ENCODE measurements around the gene UQCRQ. TPM values are rescaled to one million over a fixed set of nuclear protein-coding genes. Genes with fewer than 3 reads are reported as not detected.
A peak's percentile ranks its signal among the peaks of the same experiment; 100 is the strongest.

UQCRQ gene
- total and polyA plus RNA-seq, 7 experiments from 2014 or later: 101 to 584 (median 115) TPM

GRCh38 chr5:132821791-132822190, 44.7 kb upstream of the UQCRQ start:
- peaks cover 3 to 20% of the 10 kb centered on the region in 2 donors for H3K27me3 ChIP-seq (ENCODE audit: control insufficient read depth in 2 of 2, insufficient read depth in 2 of 2, low read length in 2 of 2)
- Mint-ChIP-seq H3K27me3 (peaks cover 21 to 52% (median 32%) of the 10 kb centered on the region in 5 donors), H3K36me3 (no peaks in the 10 kb centered on the region), H3K9me3 (no peaks in the 10 kb centered on the region), H3K4me3 (no peak overlapping the region), H3K27ac (no peak overlapping the region), H3K4me1 (peaks cover 6 to 18% (median 12%) of the 10 kb centered on the region in 7 donors)
- H3K27ac ChIP-seq (ENCODE audit: low read depth, low read length): no peak overlapping the region
- DNase-seq (no peak), ATAC-seq (no peak)
- intact Hi-C loops (cut with micrococcal nuclease): loop anchor here in 1 of 2 donors (2.0 kb wide), 1 partner anchor 231 kb away; no protein-coding TSS in a partner anchor
- ChIA-PET POLR2A (no interaction called here), CTCF (interaction anchor here (0.8 to 2.1 kb wide), 2 partner anchors 14 to 295 kb away, joined by 5 to 22 read pairs; no protein-coding TSS in a partner anchor)
- H3K9me3 ChIP-seq (ENCODE audit: control insufficient read depth in 2 of 3, low read length in 3 of 3): no peaks in the 10 kb centered on the region
- H3K4me1 ChIP-seq (ENCODE audit: control insufficient read depth in 2 of 2, insufficient read depth in 2 of 2, low read length in 2 of 2): peaks cover 0 to 6% of the 10 kb centered on the region in 2 donors
- H3K4me3 ChIP-seq (ENCODE audit: low read length): no peak overlapping the region
- no peaks in the 10 kb centered on the region for H3K36me3 ChIP-seq (ENCODE audit: control insufficient read depth in 2 of 3, insufficient read depth in 3 of 3, low read length in 3 of 3)

- peaks cover 3 to 20% of the 10 kb centered on the region in 2 donors for H3K27me3 ChIP-seq (ENCODE audit: control insufficient read depth in 2 of 2, insufficient read depth in 2 of 2, low read length in 2 of 2)
- H3K4me3 ChIP-seq (ENCODE audit: low read length): no peak overlapping the region
- peaks cover 0 to 6% of the 10 kb centered on the region in 2 donors for H3K4me1 ChIP-seq (ENCODE audit: control insufficient read depth in 2 of 2, insufficient read depth in 2 of 2, low read length in 2 of 2)
- no peak for ATAC-seq
- CTCF ChIA-PET: no interaction called here
- no peak overlapping the region for H3K27ac ChIP-seq (ENCODE audit: low read depth, low read length)
- peak overlapping the region in 4 of 10 donors; percentile 23 to 58 (median 42) for H3K4me3 Mint-ChIP-seq
- H3K9me3 Mint-ChIP-seq: no peaks in the 10 kb centered on the region
- H3K4me1 Mint-ChIP-seq: peaks cover 6 to 20% (median 12%) of the 10 kb centered on the region in 7 donors
- peaks cover 32 to 60% (median 43%) of the 10 kb centered on the region in 5 donors for H3K27me3 Mint-ChIP-seq
- intact Hi-C loops (cut with micrococcal nuclease): no loop called here
- H3K27ac Mint-ChIP-seq: no peak overlapping the region
- H3K9me3 ChIP-seq (ENCODE audit: control insufficient read depth in 2 of 3, low read length in 3 of 3): no peaks in the 10 kb centered on the region
- POLR2A ChIA-PET: interaction anchor here (0.7 kb wide), 1 partner anchor 111 kb away, joined by 3 read pairs; no protein-coding TSS in a partner anchor
- no peak for DNase-seq
- no peaks in the 10 kb centered on the region for H3K36me3 ChIP-seq (ENCODE audit: control insufficient read depth in 2 of 3, insufficient read depth in 3 of 3, low read length in 3 of 3)
- H3K36me3 Mint-ChIP-seq: no peaks in the 10 kb centered on the region
Observed at GRCh38 chr5:132822650-132823480, 43.6 kb upstream of the UQCRQ start.

GRCh38 chr5:132823481-132824050, 42.9 kb upstream of the UQCRQ start:
- POLR2A ChIA-PET: interaction anchor here (0.7 kb wide), 1 partner anchor 112 kb away, joined by 3 read pairs; no protein-coding TSS in a partner anchor
- Histone ChIP-seq H3K4me3 (ENCODE audit: low read length) (no peak overlapping the region), H3K9me3 (ENCODE audit: control insufficient read depth in 2 of 3, low read length in 3 of 3) (no peaks in the 10 kb centered on the region), H3K4me1 (ENCODE audit: control insufficient read depth in 2 of 2, insufficient read depth in 2 of 2, low read length in 2 of 2) (peaks cover 0 to 6% of the 10 kb centered on the region in 2 donors), H3K27ac (ENCODE audit: low read depth, low read length) (no peak overlapping the region), H3K27me3 (ENCODE audit: control insufficient read depth in 2 of 2, insufficient read depth in 2 of 2, low read length in 2 of 2) (peaks cover 3 to 20% of the 10 kb centered on the region in 2 donors), H3K36me3 (ENCODE audit: control insufficient read depth in 2 of 3, insufficient read depth in 3 of 3, low read length in 3 of 3) (no peaks in the 10 kb centered on the region)
- Mint-ChIP-seq H3K4me1 (peaks cover 6 to 20% (median 12%) of the 10 kb centered on the region in 7 donors), H3K4me3 (peak overlapping the region in 2 of 10 donors; percentile 32 to 54), H3K9me3 (no peaks in the 10 kb centered on the region), H3K27me3 (peaks cover 34 to 63% (median 44%) of the 10 kb centered on the region in 5 donors), H3K27ac (no peak overlapping the region), H3K36me3 (no peaks in the 10 kb centered on the region)
- CTCF ChIA-PET: interaction anchor here (1.1 to 1.7 kb wide), 2 partner anchors 11 to 296 kb away, joined by 3 to 5 read pairs; no protein-coding TSS in a partner anchor
- DNase-seq (no peak), ATAC-seq (no peak)
- intact Hi-C loops (cut with micrococcal nuclease): no loop called here

DNA sequence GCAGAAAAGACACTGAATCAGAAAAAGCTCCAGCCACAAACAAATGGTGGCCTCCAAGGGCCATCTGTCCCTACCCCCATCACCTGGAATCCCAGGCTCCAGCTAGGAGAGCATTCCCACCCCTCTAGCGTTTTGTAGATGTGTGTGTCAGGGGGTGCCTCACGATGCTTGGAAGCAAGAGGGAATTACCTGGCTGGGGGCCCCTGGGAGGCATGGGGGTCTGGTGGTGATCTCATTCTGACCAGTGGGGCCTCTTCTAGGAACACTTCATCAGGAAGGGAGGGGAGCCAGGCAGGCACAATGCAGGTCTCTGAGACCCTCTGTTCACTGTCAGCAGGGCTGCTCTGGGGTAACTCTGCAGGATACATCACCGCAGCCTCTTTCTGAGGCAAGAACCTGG, 42.0 kb upstream of the UQCRQ start:
- peaks cover 3 to 20% of the 10 kb centered on the region in 2 donors for H3K27me3 ChIP-seq (ENCODE audit: control insufficient read depth in 2 of 2, insufficient read depth in 2 of 2, low read length in 2 of 2)
- H3K4me1 ChIP-seq (ENCODE audit: control insufficient read depth in 2 of 2, insufficient read depth in 2 of 2, low read length in 2 of 2): peaks cover 0 to 6% of the 10 kb centered on the region in 2 donors
- ChIA-PET POLR2A (no interaction called here), CTCF (interaction anchor here (0.6 to 1.7 kb wide), 3 partner anchors 10 to 297 kb away, joined by 3 to 5 read pairs (median 3); no protein-coding TSS in a partner anchor)
- intact Hi-C loops (cut with micrococcal nuclease): no loop called here
- DNase-seq (no peak), ATAC-seq (no peak)
- Mint-ChIP-seq H3K4me1 (peaks cover 2 to 22% (median 12%) of the 10 kb centered on the region in 7 donors), H3K36me3 (no peaks in the 10 kb centered on the region), H3K4me3 (peak overlapping the region in 7 of 10 donors; percentile 21 to 67 (median 43)), H3K27ac (no peak overlapping the region), H3K9me3 (no peaks in the 10 kb centered on the region), H3K27me3 (peaks cover 35 to 63% (median 41%) of the 10 kb centered on the region in 5 donors)
- H3K9me3 ChIP-seq (ENCODE audit: control insufficient read depth in 2 of 3, low read length in 3 of 3): no peaks in the 10 kb centered on the region
- H3K36me3 ChIP-seq (ENCODE audit: control insufficient read depth in 2 of 3, insufficient read depth in 3 of 3, low read length in 3 of 3): no peaks in the 10 kb centered on the region
- no peak overlapping the region for H3K27ac ChIP-seq (ENCODE audit: low read depth, low read length)
- no peak overlapping the region for H3K4me3 ChIP-seq (ENCODE audit: low read length)

DNA sequence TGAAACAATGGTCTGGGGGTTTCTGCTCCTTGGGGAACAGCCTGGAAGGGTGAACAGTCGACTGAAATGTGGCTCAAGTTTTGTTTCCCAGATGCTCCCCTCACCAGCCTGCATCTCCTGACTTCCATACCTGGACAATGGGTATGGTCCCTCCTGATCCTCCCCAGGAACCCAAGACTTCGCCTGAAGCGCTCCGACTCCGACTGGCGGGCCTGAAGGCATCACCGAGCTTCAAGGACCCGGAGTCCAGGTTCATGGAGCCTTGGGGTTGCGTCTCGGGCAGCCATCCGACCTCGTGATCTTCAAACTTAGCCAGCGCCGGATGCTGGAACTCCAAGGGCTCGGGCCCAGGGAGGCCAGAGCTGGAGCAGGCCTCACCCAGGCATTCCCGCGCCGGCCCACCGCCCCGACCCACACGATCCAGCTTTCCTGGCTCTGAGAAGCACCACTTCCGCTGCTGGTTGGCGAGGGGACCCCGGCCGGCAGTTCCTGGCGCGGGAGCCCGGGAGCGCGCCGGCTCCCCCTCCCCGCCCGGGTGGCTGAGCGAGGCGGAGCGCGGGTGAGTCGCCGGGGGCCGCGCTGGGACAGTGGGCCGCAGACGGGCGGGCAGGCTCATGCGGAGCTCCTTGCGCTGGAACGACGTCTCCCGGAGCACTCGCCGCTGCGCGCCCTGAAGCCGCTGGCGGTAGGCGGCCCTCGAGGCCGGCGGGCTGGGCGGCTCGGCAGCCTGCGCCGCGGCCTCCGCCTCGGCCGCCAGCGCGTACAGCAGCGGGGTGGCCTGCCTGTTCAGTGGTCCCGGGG, 41.2 kb upstream of the UQCRQ start:
- Mint-ChIP-seq H3K4me1 (peaks cover 0 to 15% (median 11%) of the 10 kb centered on the region in 7 donors), H3K4me3 (peak overlapping the region in 9 of 10 donors; percentile 21 to 67 (median 43)), H3K36me3 (no peaks in the 10 kb centered on the region), H3K27me3 (peaks cover 34 to 66% (median 42%) of the 10 kb centered on the region in 5 donors), H3K9me3 (no peaks in the 10 kb centered on the region), H3K27ac (no peak overlapping the region)
- intact Hi-C loops (cut with micrococcal nuclease): no loop called here
- POLR2A ChIA-PET: no interaction called here
- ATAC-seq (no peak), DNase-seq (peak in 1 of 9 donors; percentile 44)
- no peak overlapping the region for H3K27ac ChIP-seq (ENCODE audit: low read depth, low read length)
- peak overlapping the region; percentile 9 for H3K4me3 ChIP-seq (ENCODE audit: low read length)
- CTCF ChIA-PET: interaction anchor here (1.7 kb wide), 1 partner anchor 9 kb away, joined by 5 read pairs; no protein-coding TSS in a partner anchor
- peaks cover 0 to 2% of the 10 kb centered on the region in 2 donors for H3K4me1 ChIP-seq (ENCODE audit: control insufficient read depth in 2 of 2, insufficient read depth in 2 of 2, low read length in 2 of 2)
- H3K36me3 ChIP-seq (ENCODE audit: control insufficient read depth in 2 of 3, insufficient read depth in 3 of 3, low read length in 3 of 3): no peaks in the 10 kb centered on the region
- peaks cover 3 to 23% of the 10 kb centered on the region in 2 donors for H3K27me3 ChIP-seq (ENCODE audit: control insufficient read depth in 2 of 2, insufficient read depth in 2 of 2, low read length in 2 of 2)
- no peaks in the 10 kb centered on the region for H3K9me3 ChIP-seq (ENCODE audit: control insufficient read depth in 2 of 3, low read length in 3 of 3)

DNA sequence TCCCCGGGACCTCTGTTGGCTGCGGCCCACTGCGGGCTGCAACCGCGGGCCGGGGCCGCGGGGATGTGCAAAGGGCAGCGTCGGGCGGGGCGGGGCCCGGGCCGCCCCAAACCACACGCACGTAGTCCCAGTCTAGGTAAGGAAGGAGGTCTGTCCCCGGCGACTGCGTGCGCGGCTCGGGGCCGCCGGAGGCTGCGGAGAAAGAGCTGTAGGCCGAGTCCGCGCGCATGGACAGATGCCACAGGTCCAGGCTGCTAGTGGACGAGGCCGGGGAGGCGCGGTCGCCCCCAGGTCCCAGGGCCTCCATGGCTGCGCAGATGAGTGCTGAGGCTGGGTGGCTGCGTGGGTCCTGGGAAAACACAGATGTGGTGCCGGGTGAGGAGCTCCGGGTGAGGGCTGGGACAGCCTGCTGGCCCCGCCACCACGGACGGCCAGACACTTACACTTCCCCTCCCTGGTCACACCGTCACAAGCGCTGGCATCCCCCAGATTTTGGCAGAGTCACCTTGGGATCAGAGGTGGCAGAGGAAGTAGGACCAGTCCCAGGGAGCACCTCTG, 40.5 kb upstream of the UQCRQ start:
- ATAC-seq: no peak
- Histone ChIP-seq H3K4me3 (ENCODE audit: low read length) (peak overlapping the region; percentile 9), H3K27me3 (ENCODE audit: control insufficient read depth in 2 of 2, insufficient read depth in 2 of 2, low read length in 2 of 2) (peaks cover 3 to 23% of the 10 kb centered on the region in 2 donors), H3K4me1 (ENCODE audit: control insufficient read depth in 2 of 2, insufficient read depth in 2 of 2, low read length in 2 of 2) (no peaks in the 10 kb centered on the region), H3K36me3 (ENCODE audit: control insufficient read depth in 2 of 3, insufficient read depth in 3 of 3, low read length in 3 of 3) (no peaks in the 10 kb centered on the region), H3K9me3 (ENCODE audit: control insufficient read depth in 2 of 3, low read length in 3 of 3) (no peaks in the 10 kb centered on the region), H3K27ac (ENCODE audit: low read depth, low read length) (no peak overlapping the region)
- POLR2A ChIA-PET: no interaction called here
- Mint-ChIP-seq H3K4me3 (peak overlapping the region in 7 of 10 donors; percentile 15 to 71 (median 51)), H3K27ac (no peak overlapping the region), H3K36me3 (no peaks in the 10 kb centered on the region), H3K4me1 (peaks cover 0 to 13% (median 11%) of the 10 kb centered on the region in 7 donors), H3K9me3 (no peaks in the 10 kb centered on the region), H3K27me3 (peaks cover 31 to 65% (median 40%) of the 10 kb centered on the region in 5 donors)
- peak in 1 of 9 donors; percentile 52 for DNase-seq
- CTCF ChIA-PET: no interaction called here
- intact Hi-C loops (cut with micrococcal nuclease): no loop called here
